HG03571 (cell line): Measurements from ENCODE around the gene GALNT4.

Experiments
- ATAC-seq: cut with Tn5 transposase; IDR thresholded peaks from one replicate; pipeline ENCODE4 v1.9.1; 2021; ENCODE audit not compliant: unreplicated experiment

The GALNT4 gene

DNA sequence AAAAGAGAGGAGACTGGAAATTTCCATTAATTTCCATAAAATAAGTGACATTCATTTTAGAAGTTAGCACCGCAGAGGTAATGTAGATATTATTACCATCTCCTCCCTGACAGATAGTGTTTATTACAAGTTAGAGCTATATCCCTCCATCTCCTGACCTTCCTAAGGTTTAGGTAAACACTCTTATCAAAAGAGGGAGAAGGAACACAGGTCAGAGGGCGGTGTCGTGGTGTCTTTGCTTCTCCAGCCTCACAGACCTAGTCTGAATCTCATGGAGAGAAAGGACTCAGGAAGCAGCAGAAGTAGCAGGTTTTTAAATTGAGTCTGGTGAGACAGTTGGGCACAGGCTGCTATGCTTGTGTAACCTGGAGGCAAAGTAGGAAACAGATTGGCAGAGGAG is 12.8 kb upstream of the GALNT4 start:
- ATAC-seq, result no peak

DNA sequence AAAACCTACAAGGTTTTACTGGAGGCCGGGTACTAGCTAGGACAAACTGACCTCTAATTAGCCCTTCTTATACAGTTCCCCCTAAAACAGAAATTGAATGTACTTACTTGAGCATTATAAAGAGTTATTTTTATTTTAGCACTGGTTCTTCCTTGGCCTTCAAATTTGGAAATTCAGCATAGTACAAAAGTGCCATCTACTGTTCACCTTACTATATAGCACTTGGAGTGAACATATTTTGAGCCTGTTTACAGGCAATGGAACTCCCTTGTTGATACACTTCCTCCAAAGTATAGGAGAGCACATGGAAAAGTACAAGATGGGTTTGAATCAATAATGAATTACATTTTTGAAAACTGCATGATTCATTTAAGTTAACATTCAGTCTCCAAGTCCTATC is 5.1 kb upstream of the GALNT4 start:
- no peak for ATAC-seq

- no peak for ATAC-seq
Observed at GRCh38 chr12:89528434-89528833, 3.8 kb upstream of the GALNT4 start.

DNA sequence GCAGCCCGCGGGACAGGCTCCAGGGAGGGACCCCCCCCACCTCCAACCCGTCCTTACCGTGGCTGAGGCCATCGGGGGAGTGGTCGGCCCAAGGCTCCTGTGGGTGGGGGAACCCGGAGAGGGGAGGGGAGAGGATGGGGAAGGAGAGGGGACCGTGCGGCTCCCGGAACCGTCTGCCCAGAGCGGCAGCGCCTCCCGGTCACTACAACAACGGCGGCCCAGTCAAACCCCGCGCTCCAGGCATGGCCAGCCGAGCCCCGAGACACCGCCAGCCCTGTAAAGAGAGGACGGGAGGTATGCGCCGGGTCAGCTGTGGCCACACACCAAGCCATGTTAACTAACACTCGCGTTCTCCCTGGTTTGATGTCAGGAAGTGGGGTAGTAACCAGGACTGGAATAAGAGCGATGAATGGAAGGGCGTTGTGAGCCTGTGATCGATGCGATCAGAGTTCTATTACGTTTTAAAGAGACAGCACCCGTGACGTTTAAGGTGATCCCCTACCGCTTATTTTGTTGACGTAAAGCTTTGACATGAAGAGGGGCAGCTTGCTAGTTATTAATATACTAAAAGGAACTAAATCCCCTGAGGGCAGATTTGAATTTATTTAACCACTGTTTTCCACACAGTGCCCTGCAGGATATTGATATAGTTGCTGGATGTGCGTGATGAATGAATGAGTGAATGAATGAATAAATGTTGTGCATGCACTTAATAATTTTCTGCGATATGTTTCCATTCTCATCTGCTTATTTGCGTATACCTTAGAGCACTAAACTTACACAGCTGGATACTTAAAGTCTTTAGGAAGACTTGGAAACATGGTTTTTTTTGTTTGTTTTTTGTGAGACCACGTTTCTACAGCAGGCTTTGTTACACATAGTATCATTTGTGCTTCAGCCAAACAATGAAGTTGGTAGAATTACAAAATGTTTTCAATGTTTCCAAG is 1.5 kb upstream of the GALNT4 start, which contains the start of gene POC1B:
TSS of gene POC1B (minus strand) at position 224 of the 947 bp plus-strand sequence. CDS start at position 72, 152 bp downstream.
- ATAC-seq, result peak; percentile 76

GRCh38 chr12:89525305-89525823 is 768 bp upstream of the GALNT4 start:
- peak; percentile 29 for ATAC-seq

- ATAC-seq, result no peak
Observed at GRCh38 chr12:89523843-89524540, 604 bp downstream of the GALNT4 start.

DNA sequence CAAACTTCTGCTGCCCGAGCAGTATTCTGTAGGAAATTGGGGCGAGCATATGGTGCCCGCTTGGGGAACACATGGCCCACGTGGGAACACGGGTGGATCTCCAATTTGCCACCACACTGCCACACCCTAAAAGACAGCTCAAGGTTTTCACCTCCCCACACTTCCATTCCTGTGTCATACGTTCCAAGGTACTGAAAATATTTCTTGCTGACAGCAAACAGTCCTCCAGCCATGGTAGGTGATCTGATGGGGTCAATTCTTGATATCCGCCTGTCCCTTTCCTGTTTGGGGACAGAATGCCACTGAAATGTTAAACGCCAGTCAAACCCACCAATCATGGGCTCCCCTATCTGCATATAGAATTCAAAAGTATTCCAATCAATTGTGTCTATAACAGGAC is 1.2 kb downstream of the GALNT4 start:
- no peak for ATAC-seq

- ATAC-seq, result no peak
Observed at GRCh38 chr12:89521364-89522223, 3.0 kb downstream of the GALNT4 start.

DNA sequence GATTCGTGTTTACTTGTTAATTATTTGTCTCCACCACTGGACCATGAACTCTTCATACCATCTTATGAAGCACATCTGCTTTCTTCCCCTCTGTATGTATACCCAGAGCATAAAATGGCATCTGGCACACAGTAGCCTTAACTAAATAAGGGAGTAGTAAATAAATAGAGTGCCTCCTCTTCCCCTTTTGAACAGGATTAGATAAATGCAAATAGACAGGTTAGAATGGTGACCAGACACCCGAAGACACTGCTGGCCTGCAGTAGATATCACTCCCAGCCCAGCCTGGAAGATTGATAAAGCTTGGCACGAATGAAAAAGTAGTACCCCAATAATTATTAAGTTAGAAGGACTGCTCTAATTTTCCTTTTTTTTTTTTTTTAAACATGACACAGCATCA is 6.9 kb downstream of the GALNT4 start:
- ATAC-seq, result no peak

GRCh38 chr12:89516633-89517032 is 8.0 kb downstream of the GALNT4 start:
- no peak for ATAC-seq

DNA sequence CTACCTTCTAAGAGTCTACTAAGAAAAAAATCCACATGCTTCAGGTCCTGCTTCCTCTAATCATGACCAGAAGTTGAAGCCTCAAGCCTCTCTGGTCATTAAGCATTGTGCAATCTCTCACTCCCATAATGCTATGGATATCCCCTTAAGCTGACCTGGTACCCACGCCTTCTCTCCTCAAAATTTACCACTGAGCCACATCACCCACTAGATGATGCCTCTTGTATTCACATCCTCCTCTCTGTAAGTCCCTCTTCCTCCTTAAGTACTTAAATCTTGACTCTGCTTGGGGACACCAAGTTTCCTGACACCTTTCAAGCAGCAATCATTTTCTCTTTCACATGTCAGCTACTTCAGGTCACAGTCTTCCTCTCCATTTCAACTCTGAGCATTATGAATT is 9.8 kb downstream of the GALNT4 start:
- peak; percentile 83 for ATAC-seq

DNA sequence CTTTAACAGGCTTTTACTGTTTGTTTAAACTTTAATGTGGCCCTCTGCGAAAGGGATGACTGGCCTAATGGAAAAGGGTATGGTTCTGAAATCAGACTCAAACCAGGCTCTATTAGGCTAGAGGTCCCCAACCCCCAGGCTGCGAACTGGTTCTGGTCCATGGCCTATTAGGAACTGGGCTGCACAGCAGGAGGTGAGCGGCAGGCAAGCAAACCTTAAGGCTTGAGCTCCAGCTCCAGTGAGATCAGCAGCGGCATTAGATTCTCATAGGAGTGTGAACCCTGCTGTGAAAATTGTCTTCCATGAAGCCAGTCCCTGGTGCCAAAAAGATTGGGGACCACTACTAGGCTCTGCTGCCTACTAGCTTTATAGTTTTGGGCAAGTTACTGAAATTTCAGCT is 11.1 kb downstream of the GALNT4 start:
- ATAC-seq, result no peak

DNA sequence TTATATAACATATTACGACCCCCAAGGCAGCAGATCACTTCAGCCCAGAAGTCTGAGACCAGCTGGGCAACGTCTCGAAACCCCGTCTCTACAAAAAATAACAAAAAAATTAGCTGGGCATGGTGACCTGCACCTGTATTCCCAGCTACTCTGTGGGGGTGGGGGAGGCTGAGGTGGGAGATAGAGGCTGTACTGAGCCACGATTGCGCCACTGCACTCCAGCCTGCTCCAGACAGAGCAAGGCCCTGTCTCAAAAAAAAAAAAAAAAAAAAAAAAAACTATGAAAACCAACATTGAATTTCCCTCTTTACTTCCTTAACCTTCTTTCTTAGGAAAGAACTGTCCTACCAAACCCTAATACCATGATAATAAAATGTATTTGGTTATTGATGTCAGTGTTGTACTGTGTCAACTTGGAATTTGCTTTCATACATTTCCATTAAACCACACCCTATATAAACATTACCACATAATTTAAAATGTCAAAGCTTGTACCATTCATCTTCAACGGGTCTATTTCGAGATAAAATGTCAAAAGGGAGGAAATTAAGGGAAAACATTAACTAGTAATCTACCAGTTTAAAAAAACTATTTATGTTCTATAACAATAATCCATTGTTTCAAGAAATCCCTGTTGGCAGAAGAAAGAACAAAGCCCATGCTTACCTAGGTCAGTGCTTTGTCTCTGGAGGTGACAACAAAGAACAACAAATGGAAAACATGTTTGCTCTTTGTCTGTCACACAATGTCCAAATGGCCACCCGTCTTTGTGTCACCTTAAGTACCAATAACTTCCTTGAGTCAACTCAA is 17.4 kb downstream of the GALNT4 start:
- ATAC-seq, result no peak

- ATAC-seq, result no peak
Observed at GRCh38 chr12:89506050-89506449, 18.5 kb downstream of the GALNT4 start.

DNA sequence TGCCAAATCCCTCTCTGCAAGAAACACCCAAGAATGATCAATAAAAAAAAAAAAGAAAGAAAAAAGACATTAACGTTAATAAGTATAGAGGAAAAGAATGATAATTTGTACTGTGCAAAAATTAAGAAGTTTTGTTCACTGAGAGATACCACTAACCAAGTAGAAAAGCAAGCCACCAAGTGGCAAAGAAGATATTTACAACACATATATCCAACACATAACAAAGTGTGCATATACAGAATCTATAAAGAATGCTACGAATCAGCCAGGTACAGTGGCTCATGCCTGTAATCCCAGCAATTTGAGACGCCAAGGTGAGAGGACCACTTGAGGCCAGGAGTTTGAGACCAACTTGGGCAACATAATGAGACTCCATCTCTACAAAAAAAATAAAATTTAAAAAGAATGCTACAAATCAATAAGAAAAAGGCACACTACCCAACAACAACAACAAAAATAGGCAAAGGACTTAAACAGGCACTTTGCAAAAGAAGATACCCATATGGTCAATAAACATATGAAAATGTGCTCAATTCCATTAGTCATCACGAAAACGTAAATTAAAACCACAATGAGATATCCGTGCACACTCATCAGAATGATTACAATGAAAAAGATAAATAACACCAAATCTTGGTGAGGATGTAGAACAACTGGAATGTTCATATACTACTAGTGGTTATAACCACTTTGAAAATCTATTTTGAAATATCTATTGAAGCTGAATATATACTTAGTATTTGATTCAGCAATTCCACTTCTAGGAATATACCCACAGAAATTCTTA is 19.8 kb downstream of the GALNT4 start:
- no peak for ATAC-seq

GRCh38 chr12:89501793-89502192 is 22.8 kb downstream of the GALNT4 start:
- no peak for ATAC-seq

- ATAC-seq, result no peak
Observed at GRCh38 chr12:89499857-89500256, 24.7 kb downstream of the GALNT4 start.

DNA sequence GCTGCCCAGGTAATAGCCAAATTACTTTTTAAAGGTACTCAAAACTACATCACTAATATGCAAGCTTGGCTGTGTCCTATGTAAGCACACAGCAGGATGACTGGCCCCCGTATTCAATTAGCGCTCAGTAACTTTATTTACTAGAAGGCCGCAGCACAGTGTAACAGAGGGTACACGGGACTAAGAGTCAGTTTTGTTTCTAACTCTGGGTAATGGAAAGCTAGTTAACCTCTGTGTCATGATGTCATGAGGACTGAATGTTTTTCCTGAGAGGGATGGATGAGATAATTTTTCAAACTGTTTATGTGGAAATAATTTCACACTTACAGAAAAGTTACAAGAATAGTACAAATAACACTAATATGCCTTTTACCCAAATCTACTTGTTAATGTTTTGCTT is 27.1 kb downstream of the GALNT4 start:
- ATAC-seq, result no peak

- no peak for ATAC-seq
Observed at GRCh38 chr12:89497005-89497404, 27.6 kb downstream of the GALNT4 start.
